BJ (cell line): ENCODE data around the gene THBS3. TPM values are rescaled to one million over a fixed set of nuclear protein-coding genes. Genes with fewer than 3 reads are reported as not detected.

Source experiments
- CTCF ChIA-PET: fragments of 350-600 bp; formaldehyde crosslinking; extraction: SDS; loops from one replicate; lab custom pipeline; 2021; ENCODE audit warnings: antibody characterized with exemption, inconsistent platforms; lab: Yijun Ruan, JAX
- POLR2A ChIA-PET: fragments of 300-600 bp; sonication (Branson Sonifier 250); formaldehyde crosslinking; extraction: SDS; loops from one replicate; lab custom pipeline; 2021; ENCODE audit warnings: antibody characterized with exemption; lab: Charles Lee
- DNase-seq: peaks from one replicate; pipeline ENCODE4 v3.0.0-alpha.2; 2011; ENCODE audit warnings: low read depth
- H3K27me3 ChIP-seq: 2 replicates; pipeline ENCODE4 v1.6.0; 2011; ENCODE audit warnings: low read length; ENCODE audit not compliant: control insufficient read depth, insufficient read depth
- H3K36me3 ChIP-seq: 2 replicates; pipeline ENCODE4 v1.5.1; 2011; ENCODE audit warnings: low read length; ENCODE audit not compliant: control insufficient read depth, insufficient read depth
- H3K4me3 ChIP-seq: 2 replicates; pipeline ENCODE4 v1.5.1; 2011; ENCODE audit warnings: low read depth, mild to moderate bottlenecking, control low read depth, low read length
- CTCF ChIP-seq: IDR thresholded peaks from 2 replicates; pipeline ENCODE4 v1.5.1; 2011; ENCODE audit warnings: low read depth, mild to moderate bottlenecking, control low read depth, inconsistent platforms, low read length, moderate library complexity; ENCODE audit not compliant: insufficient read depth
- polyA plus RNA-seq: library from polyadenylated mRNA; depleted of rRNA; stranded (reverse); fragments of >200 nt; gene quantifications from 2 replicates; pipeline ENCODE4 v1.2.3, GENCODE V29; 2011

Gene THBS3
- polyA plus RNA-seq, 1 experiment = 61.4 TPM

GRCh38 chr1:155173478-155174323 is 34.0 kb downstream of the THBS3 start, which contains the start of gene TRIM46:
Gene TRIM46 (plus strand): TSS chr1:155173849. CDS start chr1:155173967, 118 bp downstream.
- POLR2A ChIA-PET = no interaction called here
- no peak for DNase-seq
- TF ChIP-seq CTCF = no peak
- Histone ChIP-seq H3K4me3 (peak within 1 kb of the TSS; percentile 97), H3K36me3 (peaks cover 17% of the 10 kb centered on the region), H3K27me3 (no peaks in the 10 kb centered on the region)
- CTCF ChIA-PET = interaction anchor here (0.7 to 11.3 kb wide), 34 partner anchors 11 to 539 kb away, joined by 3 to 259 read pairs (median 4); partner anchors contain the start of genes ADAM15 and THBS3

- ChIA-PET CTCF (interaction anchor here (0.6 to 11.3 kb wide), 34 partner anchors 10 to 604 kb away, joined by 3 to 259 read pairs (median 4); partner anchors contain the start of genes ADAM15, CKS1B, SLC50A1 and THBS3), POLR2A (no interaction called here)
- peak; percentile 98 for TF ChIP-seq CTCF
- H3K4me3 ChIP-seq = peak within 1 kb of the TSS; percentile 97
- DNase-seq = peak; percentile 73
- peaks cover 12% of the 10 kb centered on the region for H3K36me3 ChIP-seq
- H3K27me3 ChIP-seq = no peaks in the 10 kb centered on the region
Measured at GRCh38 chr1:155172732-155173477, 34.8 kb downstream of the THBS3 start, which contains the start of gene KRTCAP2. Gene KRTCAP2 (minus strand): TSS chr1:155173304. CDS start chr1:155173224, 80 bp downstream.

- Histone ChIP-seq H3K4me3 (peak overlapping the region; percentile 97), H3K27me3 (no peaks in the 10 kb centered on the region), H3K36me3 (peaks cover 6% of the 10 kb centered on the region)
- ChIA-PET POLR2A (no interaction called here), CTCF (interaction anchor here (0.8 to 11.3 kb wide), 22 partner anchors 9 to 198 kb away, joined by 3 to 259 read pairs (median 6); partner anchors contain the start of genes ADAM15, CKS1B, SLC50A1 and THBS3)
- DNase-seq = no peak
- no peak for TF ChIP-seq CTCF
Measured at GRCh38 chr1:155171836-155172731, 35.6 kb downstream of the THBS3 start.

GRCh38 chr1:155170806-155171205 is 36.9 kb downstream of the THBS3 start:
- POLR2A ChIA-PET = no interaction called here
- Histone ChIP-seq H3K36me3 (peaks cover 2% of the 10 kb centered on the region; the same call in 1 of the 2 replicates), H3K4me3 (no peak overlapping the region), H3K27me3 (peaks cover 4% of the 10 kb centered on the region; the same call in 1 of the 2 replicates)
- CTCF ChIA-PET = interaction anchor here (1.7 to 11.3 kb wide), 3 partner anchors 23 to 85 kb away, joined by 5 to 259 read pairs (median 46); no protein-coding TSS in a partner anchor
- no peak for DNase-seq
- no peak for TF ChIP-seq CTCF
